ENCODE data around the gene GATA2. TPM values are rescaled to one million over a fixed set of nuclear protein-coding genes. Genes with fewer than 3 reads are reported as not detected.
A peak's percentile ranks its signal among the peaks of the same experiment; 100 is the strongest.

The GATA2 gene
- total RNA-seq, 3 donors from 2014 or later (not counting 1 experiment from before 2014, with no cell fraction given): 0.92 to 225 (median 8.4) TPM

DNA sequence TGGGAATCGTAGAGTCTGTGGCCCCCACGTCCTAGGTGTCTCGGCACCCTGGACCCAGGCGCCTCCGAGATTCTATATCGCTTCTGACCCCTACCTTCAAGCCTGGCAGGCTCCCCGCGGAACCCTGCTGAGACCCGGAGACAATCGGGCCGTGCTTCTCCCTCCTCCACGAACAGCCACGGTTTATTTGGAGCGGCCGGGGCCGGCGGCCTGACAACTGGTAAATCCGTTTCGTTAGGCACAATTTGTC lies 1.4 kb downstream of the GATA2 start:
- peaks cover 12 to 35% of the 10 kb centered on the region in 2 donors for H3K4me1 Mint-ChIP-seq
- Histone ChIP-seq H3K27me3 (ENCODE audit: control insufficient read depth, insufficient read depth, low read length) (peaks cover 53% of the 10 kb centered on the region), H3K4me3 (ENCODE audit: low read length) (no peak overlapping the region), H3K36me3 (ENCODE audit: control insufficient read depth, insufficient read depth, low read length) (no peaks in the 10 kb centered on the region), H3K27ac (ENCODE audit: low read length) (no peak overlapping the region), H3K9me3 (ENCODE audit: control insufficient read depth, insufficient read depth, low read length) (no peaks in the 10 kb centered on the region), H3K4me1 (ENCODE audit: control insufficient read depth, insufficient read depth, low read length) (peaks cover 49% of the 10 kb centered on the region)
- H3K27me3 Mint-ChIP-seq (ENCODE audit: low read depth in 2 of 2): peaks cover 43 to 65% of the 10 kb centered on the region in 2 donors
- intact Hi-C loops (cut with micrococcal nuclease): no loop called here
- H3K4me3 Mint-ChIP-seq: no peak overlapping the region
- H3K9me3 Mint-ChIP-seq: no peaks in the 10 kb centered on the region
- WGBS (ENCODE audit: insufficient coverage): 7% methylated on average over 19 of the region's 19 CpGs
- ATAC-seq (no peak), DNase-seq (peak in 1 of 2 donors; percentile 33)
- TF ChIP-seq, protein P1, sequence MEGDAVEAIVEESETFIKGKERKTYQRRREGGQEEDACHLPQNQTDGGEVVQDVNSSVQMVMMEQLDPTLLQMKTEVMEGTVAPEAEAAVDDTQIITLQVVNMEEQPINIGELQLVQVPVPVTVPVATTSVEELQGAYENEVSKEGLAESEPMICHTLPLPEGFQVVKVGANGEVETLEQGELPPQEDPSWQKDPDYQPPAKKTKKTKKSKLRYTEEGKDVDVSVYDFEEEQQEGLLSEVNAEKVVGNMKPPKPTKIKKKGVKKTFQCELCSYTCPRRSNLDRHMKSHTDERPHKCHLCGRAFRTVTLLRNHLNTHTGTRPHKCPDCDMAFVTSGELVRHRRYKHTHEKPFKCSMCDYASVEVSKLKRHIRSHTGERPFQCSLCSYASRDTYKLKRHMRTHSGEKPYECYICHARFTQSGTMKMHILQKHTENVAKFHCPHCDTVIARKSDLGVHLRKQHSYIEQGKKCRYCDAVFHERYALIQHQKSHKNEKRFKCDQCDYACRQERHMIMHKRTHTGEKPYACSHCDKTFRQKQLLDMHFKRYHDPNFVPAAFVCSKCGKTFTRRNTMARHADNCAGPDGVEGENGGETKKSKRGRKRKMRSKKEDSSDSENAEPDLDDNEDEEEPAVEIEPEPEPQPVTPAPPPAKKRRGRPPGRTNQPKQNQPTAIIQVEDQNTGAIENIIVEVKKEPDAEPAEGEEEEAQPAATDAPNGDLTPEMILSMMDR (IDR thresholded peaks at IDR 0.05): no peak
- no peaks in the 10 kb centered on the region for H3K36me3 Mint-ChIP-seq
- H3K27ac Mint-ChIP-seq: no peak overlapping the region

DNA sequence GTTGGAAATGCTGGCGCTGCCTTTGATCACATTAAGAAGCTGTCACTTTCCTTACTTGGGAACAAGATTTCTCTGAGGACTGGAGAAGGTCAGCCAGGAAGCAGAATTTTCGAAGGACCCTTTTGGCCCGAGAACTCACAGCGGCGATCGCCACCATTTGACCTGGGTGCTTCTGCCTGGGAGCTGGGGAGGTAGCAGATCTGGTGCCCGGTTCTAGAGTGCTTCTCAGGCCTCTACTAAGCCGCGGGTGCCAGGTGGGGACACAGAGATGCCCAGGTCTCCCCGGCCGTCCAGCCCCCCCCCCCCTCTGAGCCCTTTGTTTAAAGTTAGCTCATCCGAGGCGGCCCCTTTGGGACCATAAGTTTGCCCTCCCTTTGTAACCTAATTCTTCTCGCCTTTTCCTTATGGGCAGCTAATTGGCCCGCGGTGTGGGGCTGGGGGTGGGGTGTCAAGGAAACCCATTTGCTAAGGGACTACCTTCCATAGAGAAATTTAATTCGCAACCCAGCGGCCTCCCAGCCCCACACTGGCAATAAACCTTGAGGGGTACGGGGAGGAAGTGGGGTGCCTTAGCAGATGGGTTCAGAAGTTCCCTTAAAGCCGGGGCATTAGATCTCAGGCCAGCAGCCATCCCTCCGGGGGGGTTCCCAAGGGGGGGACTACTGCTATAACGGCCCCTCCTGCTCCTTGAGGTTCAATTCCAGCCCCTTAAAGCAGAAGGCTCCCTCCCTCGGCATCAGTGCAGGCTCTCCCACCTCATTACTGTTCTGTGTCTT lies 1.9 kb downstream of the GATA2 start:
- H3K9me3 ChIP-seq (ENCODE audit: control insufficient read depth, insufficient read depth, low read length): no peaks in the 10 kb centered on the region
- Mint-ChIP-seq H3K4me3 (no peak overlapping the region), H3K27me3 (ENCODE audit: low read depth in 2 of 2) (peaks cover 39 to 67% of the 10 kb centered on the region in 2 donors), H3K4me1 (peaks cover 12 to 40% of the 10 kb centered on the region in 2 donors), H3K27ac (no peak overlapping the region), H3K9me3 (no peaks in the 10 kb centered on the region), H3K36me3 (no peaks in the 10 kb centered on the region)
- intact Hi-C loops (cut with micrococcal nuclease): no loop called here
- H3K4me3 ChIP-seq (ENCODE audit: low read length): no peak overlapping the region
- H3K27ac ChIP-seq (ENCODE audit: low read length): no peak overlapping the region
- no peak for ATAC-seq
- H3K4me1 ChIP-seq (ENCODE audit: control insufficient read depth, insufficient read depth, low read length): peaks cover 49% of the 10 kb centered on the region
- WGBS (ENCODE audit: insufficient coverage): 7% methylated on average over 16 of the region's 23 CpGs
- H3K36me3 ChIP-seq (ENCODE audit: control insufficient read depth, insufficient read depth, low read length): no peaks in the 10 kb centered on the region
- H3K27me3 ChIP-seq (ENCODE audit: control insufficient read depth, insufficient read depth, low read length): peaks cover 56% of the 10 kb centered on the region
- DNase-seq: peak in 1 of 2 donors; percentile 15
- TF ChIP-seq, protein P1 (IDR thresholded peaks at IDR 0.05): no peak

DNA sequence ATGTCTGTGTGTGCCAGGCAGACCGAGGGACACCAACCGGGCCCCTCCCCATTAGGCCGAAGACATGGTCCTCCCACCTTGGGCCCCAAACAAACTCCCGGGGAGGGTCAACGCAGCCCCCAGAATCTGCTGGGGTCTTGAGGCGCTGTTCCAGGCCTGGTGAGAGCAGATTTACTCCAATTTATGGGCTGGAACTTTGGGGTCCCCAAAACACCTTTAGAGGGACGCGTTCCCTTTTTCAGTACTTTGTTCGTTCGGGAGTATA lies 2.4 kb downstream of the GATA2 start:
- Histone ChIP-seq H3K36me3 (ENCODE audit: control insufficient read depth, insufficient read depth, low read length) (no peaks in the 10 kb centered on the region), H3K4me3 (ENCODE audit: low read length) (no peak overlapping the region), H3K27ac (ENCODE audit: low read length) (no peak overlapping the region), H3K27me3 (ENCODE audit: control insufficient read depth, insufficient read depth, low read length) (peaks cover 60% of the 10 kb centered on the region), H3K4me1 (ENCODE audit: control insufficient read depth, insufficient read depth, low read length) (peaks cover 49% of the 10 kb centered on the region), H3K9me3 (ENCODE audit: control insufficient read depth, insufficient read depth, low read length) (no peaks in the 10 kb centered on the region)
- no peak overlapping the region for H3K27ac Mint-ChIP-seq
- no peaks in the 10 kb centered on the region for H3K9me3 Mint-ChIP-seq
- peaks cover 34 to 66% of the 10 kb centered on the region in 2 donors for H3K27me3 Mint-ChIP-seq (ENCODE audit: low read depth in 2 of 2)
- ATAC-seq (no peak), DNase-seq (no peak)
- H3K4me3 Mint-ChIP-seq: no peak overlapping the region
- intact Hi-C loops (cut with micrococcal nuclease): no loop called here
- 12% methylated on average over 10 of the region's 10 CpGs for WGBS (ENCODE audit: insufficient coverage)
- H3K4me1 Mint-ChIP-seq: peaks cover 12 to 37% of the 10 kb centered on the region in 2 donors
- TF ChIP-seq, protein P1 (IDR thresholded peaks at IDR 0.05): no peak
- no peaks in the 10 kb centered on the region for H3K36me3 Mint-ChIP-seq
